HG02970 (cell line): Measurements from ENCODE around the gene PCDHB11.
"Not testable (repeated sequence)": the region's sequence is repeated elsewhere in the genome, so short reads cannot be mapped to it uniquely, and the experiment has no call there.

ENCODE experiments used
- ATAC-seq: cut with Tn5 transposase; IDR thresholded peaks from one replicate; pipeline ENCODE4 v1.9.1; 2021; ENCODE audit warnings: mild to moderate bottlenecking, moderate library complexity, moderate number of reproducible peaks; ENCODE audit not compliant: unreplicated experiment, low FRiP score

PCDHB11 gene

GRCh38 chr5:141199359-141200235 is at the start of gene PCDHB11:
Gene PCDHB11 (plus strand): TSS chr5:141199627. CDS start chr5:141199775, 148 bp downstream.
- no peak for ATAC-seq

GRCh38 chr5:141149812-141150211 is 49.6 kb upstream of the PCDHB11 start, which contains the start of gene PCDHB6:
Gene PCDHB6 (plus strand): TSS chr5:141150057. CDS start chr5:141150258, 201 bp downstream.
- no peak for ATAC-seq

- ATAC-seq: no peak
These were observed 49.0 kb upstream of the PCDHB11 start for GRCh38 chr5:141150224-141150992.

- ATAC-seq: no peak
These were observed 48.5 kb upstream of the PCDHB11 start for GRCh38 chr5:141150993-141151325.

GRCh38 chr5:141151632-141152031 is 47.8 kb upstream of the PCDHB11 start:
- not testable (repeated sequence) for ATAC-seq

- not testable (repeated sequence) for ATAC-seq
These were observed 47.3 kb upstream of the PCDHB11 start for GRCh38 chr5:141152096-141152495.

GRCh38 chr5:141155540-141156374 is 43.7 kb upstream of the PCDHB11 start:
- no peak for ATAC-seq

- not testable (repeated sequence) for ATAC-seq
These were observed 42.1 kb upstream of the PCDHB11 start for GRCh38 chr5:141157356-141157755.

- not testable (repeated sequence) for ATAC-seq
These were observed 41.5 kb upstream of the PCDHB11 start for GRCh38 chr5:141157901-141158300.

GRCh38 chr5:141172381-141173204 is 26.8 kb upstream of the PCDHB11 start, which contains the start of gene PCDHB7:
Gene PCDHB7 (plus strand): TSS chr5:141172644. CDS start chr5:141172836, 192 bp downstream.
- no peak for ATAC-seq

- not testable (repeated sequence) for ATAC-seq
These were observed 24.9 kb upstream of the PCDHB11 start for GRCh38 chr5:141174291-141175104.

- no peak for ATAC-seq
These were observed 23.5 kb upstream of the PCDHB11 start for GRCh38 chr5:141175933-141176332.

GRCh38 chr5:141177577-141178191 is 21.7 kb upstream of the PCDHB11 start, which contains the start of gene PCDHB8:
Gene PCDHB8 (plus strand): TSS chr5:141177790. CDS start chr5:141178035, 245 bp downstream.
- ATAC-seq: not testable (repeated sequence)

- not testable (repeated sequence) for ATAC-seq
These were observed 20.1 kb upstream of the PCDHB11 start for GRCh38 chr5:141179371-141179770.

- not testable (repeated sequence) for ATAC-seq
These were observed 19.6 kb upstream of the PCDHB11 start for GRCh38 chr5:141179876-141180275.

- ATAC-seq: no peak
These were observed 19.1 kb upstream of the PCDHB11 start for GRCh38 chr5:141180313-141180712.

- no peak for ATAC-seq
These were observed 17.2 kb upstream of the PCDHB11 start, which contains the start of gene PCDHB16 for GRCh38 chr5:141182248-141182647. Gene PCDHB16 (plus strand): TSS chr5:141182387. CDS start chr5:141182560, 173 bp downstream.
